Neural cell (in vitro differentiated cells): ENCODE measurements around the gene NOL4L. TPM values are rescaled to one million over a fixed set of nuclear protein-coding genes. Genes with fewer than 3 reads are reported as not detected.

Experiments used
- H2AFZ ChIP-seq: fragments of 200-600, 300-800 bp; sonication (generic), shearing (Covaris generic); 2 replicates; pipeline ENCODE4 v1.6.0; 2014; ENCODE audit warnings: low read depth, mild to moderate bottlenecking, antibody characterized with exemption, low read length, moderate library complexity
- H3F3A ChIP-seq: fragments of 200-600 bp; shearing (Covaris generic); 2 replicates; pipeline ENCODE4 v1.6.1; 2016; ENCODE audit warnings: mild to moderate bottlenecking, moderate library complexity, mixed read lengths, antibody characterized with exemption, low read length; ENCODE audit not compliant: insufficient read depth, poor library complexity, severe bottlenecking
- H3K27ac ChIP-seq: fragments of 200-600, 300-800 bp; sonication (generic), shearing (Covaris generic); 2 replicates; pipeline ENCODE4 v1.5.1; 2014; ENCODE audit warnings: mild to moderate bottlenecking, low read length, moderate library complexity
- H3K27me3 ChIP-seq: fragments of 300-800, 200-600 bp; sonication (generic), shearing (Covaris generic); 2 replicates; pipeline ENCODE4 v1.6.0; 2014; ENCODE audit warnings: mild to moderate bottlenecking, low read depth, low read length, moderate library complexity; ENCODE audit not compliant: insufficient read depth
- H3K36me3 ChIP-seq: fragments of 300-800, 200-600 bp; sonication (generic), shearing (Covaris generic); 2 replicates; pipeline ENCODE4 v1.5.1; 2014; ENCODE audit warnings: mild to moderate bottlenecking, antibody characterized with exemption, low read length, moderate library complexity; ENCODE audit not compliant: insufficient read depth
- H3K4me2 ChIP-seq: fragments of 300-800, 200-600 bp; sonication (generic), shearing (Covaris generic); 2 replicates; pipeline ENCODE4 v1.6.0; 2014; ENCODE audit warnings: mild to moderate bottlenecking, low read length
- H3K4me3 ChIP-seq: fragments of 300-800, 200-600 bp; sonication (generic), shearing (Covaris generic); 2 replicates; pipeline ENCODE4 v1.5.1; 2014; ENCODE audit warnings: mild to moderate bottlenecking, low read length, moderate library complexity
- H3K79me2 ChIP-seq: fragments of 200-600 bp; shearing (Covaris generic); replicated peaks from 2 replicates; pipeline ENCODE4 v1.6.0; 2014; ENCODE audit warnings: mild to moderate bottlenecking, low read length, moderate library complexity; ENCODE audit not compliant: insufficient read depth
- H3K9ac ChIP-seq: fragments of 300-800, 200-600 bp; sonication (generic), shearing (Covaris generic); 2 replicates; pipeline ENCODE4 v1.6.1; 2016; ENCODE audit warnings: mild to moderate bottlenecking, low read length, mixed read lengths
- H3K9me2 ChIP-seq: fragments of 200-600 bp; shearing (Covaris generic); 2 replicates; pipeline ENCODE4 v1.6.1; 2016; ENCODE audit warnings: mild to moderate bottlenecking, low read length, mixed read lengths; ENCODE audit not compliant: insufficient read depth
- H3K9me3 ChIP-seq: fragments of 200-600, 300-800 bp; sonication (generic), shearing (Covaris generic); 2 replicates; pipeline ENCODE4 v1.6.1; 2016; ENCODE audit warnings: mild to moderate bottlenecking, mixed run types, low read length, moderate library complexity, mixed read lengths
- H4K20me1 ChIP-seq: fragments of 200-600 bp; shearing (Covaris generic); 2 replicates; pipeline ENCODE4 v1.6.1; 2016; ENCODE audit warnings: mild to moderate bottlenecking, mixed run types; ENCODE audit not compliant: insufficient read depth
- EP300 ChIP-seq: fragments of 450-650 bp; conservative IDR thresholded peaks from 2 replicates; pipeline ENCODE4 v1.6.1; 2014; ENCODE audit warnings: antibody characterized with exemption, mild to moderate bottlenecking, moderate library complexity; ENCODE audit not compliant: poor library complexity, severe bottlenecking
- EZH2 ChIP-seq: fragments of 200-600, 300-800 bp; shearing (Covaris generic), sonication (generic); IDR thresholded peaks from 2 replicates; pipeline ENCODE4 v1.6.1; 2014; ENCODE audit warnings: antibody characterized with exemption, low read length, borderline replicate concordance, mild to moderate bottlenecking; ENCODE audit not compliant: insufficient read depth, poor library complexity, severe bottlenecking
- MXI1 ChIP-seq: fragments of 450-650 bp; conservative IDR thresholded peaks from 2 replicates; pipeline ENCODE4 v1.6.1; 2014; ENCODE audit warnings: antibody characterized with exemption, mild to moderate bottlenecking; ENCODE audit not compliant: poor library complexity, severe bottlenecking
- POLR2AphosphoS5 ChIP-seq: IDR thresholded peaks from 2 replicates; pipeline ENCODE4 v1.6.1; 2012
- RAD21 ChIP-seq: fragments of 450-650 bp; conservative IDR thresholded peaks from 2 replicates; pipeline ENCODE4 v1.6.1; 2014; ENCODE audit warnings: antibody characterized with exemption, mild to moderate bottlenecking, moderate library complexity
- REST ChIP-seq: IDR thresholded peaks from 2 replicates; pipeline ENCODE4 v1.6.1; 2012; ENCODE audit warnings: borderline replicate concordance
- SMC3 ChIP-seq: fragments of 450-650 bp; conservative IDR thresholded peaks from 2 replicates; pipeline ENCODE4 v1.6.1; 2014; ENCODE audit warnings: antibody characterized with exemption, mild to moderate bottlenecking, moderate library complexity; ENCODE audit not compliant: poor library complexity
- TAF1 ChIP-seq: IDR thresholded peaks from 2 replicates; pipeline ENCODE4 v1.6.1; 2012; ENCODE audit warnings: low read depth
- polyA plus RNA-seq: library from polyadenylated mRNA; depleted of rRNA; stranded (reverse); fragments of >200 nt; gene quantifications from 2 replicates; pipeline ENCODE4 v1.2.3, GENCODE V29; 2014
- TF ChIP-seq, protein P1 (sequence below): fragments of 450-650 bp; IDR thresholded peaks from 2 replicates; pipeline ENCODE4 v1.5.1; 2014; ENCODE audit warnings: antibody characterized with exemption, mild to moderate bottlenecking, moderate library complexity; ENCODE audit not compliant: poor library complexity, severe bottlenecking

NOL4L gene
- polyA plus RNA-seq, 1 donor from 2014 or later: 20.4 TPM

DNA sequence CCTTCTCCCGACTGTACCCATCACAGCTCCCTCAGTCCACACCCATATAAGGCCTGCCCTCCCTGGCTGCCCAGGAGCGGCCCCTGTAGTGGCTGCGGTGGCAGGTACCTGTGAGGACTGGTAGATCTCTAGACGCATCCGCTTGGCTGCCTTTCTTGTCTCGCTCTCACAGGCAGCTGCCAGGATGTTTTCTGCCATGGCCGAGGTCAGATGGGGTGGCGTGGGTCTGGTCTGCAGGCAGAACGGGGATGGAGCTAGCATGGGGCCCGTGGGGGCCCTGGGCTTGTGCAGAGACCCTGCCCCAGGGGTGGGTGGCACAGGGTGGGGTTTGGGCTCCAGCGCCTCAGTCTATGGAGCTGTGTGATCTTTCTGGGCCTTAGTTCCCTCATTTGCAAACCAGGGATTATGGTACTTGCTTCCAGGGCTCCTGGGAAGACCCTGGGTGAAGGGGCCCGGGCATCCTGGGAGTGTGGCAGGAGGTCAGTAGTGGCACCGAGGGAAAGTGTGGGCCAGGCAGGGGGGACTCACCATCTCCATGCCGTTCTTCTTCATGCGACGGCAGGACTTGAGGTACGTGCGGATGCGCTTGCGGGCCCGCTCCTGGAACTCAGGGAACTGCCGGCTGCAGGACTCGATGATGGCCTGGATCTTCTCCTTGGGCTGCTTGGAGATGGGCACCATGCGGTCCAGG lies 132.2 kb downstream of the NOL4L start:
- Histone ChIP-seq H3K36me3 (no peaks in the 10 kb centered on the region), H3F3A (no peaks in the 10 kb centered on the region), H2AFZ (no peak overlapping the region), H3K9ac (no peak overlapping the region), H3K79me2 (peaks cover 17% of the 10 kb centered on the region), H3K27me3 (no peaks in the 10 kb centered on the region), H3K9me2 (no peaks in the 10 kb centered on the region), H4K20me1 (peaks cover 10% of the 10 kb centered on the region), H3K27ac (no peak overlapping the region), H3K4me2 (no peak overlapping the region), H3K4me3 (no peak overlapping the region), H3K9me3 (no peaks in the 10 kb centered on the region)
- TF ChIP-seq RAD21: no peak
- TF ChIP-seq MXI1: no peak
- TF ChIP-seq, protein P1, sequence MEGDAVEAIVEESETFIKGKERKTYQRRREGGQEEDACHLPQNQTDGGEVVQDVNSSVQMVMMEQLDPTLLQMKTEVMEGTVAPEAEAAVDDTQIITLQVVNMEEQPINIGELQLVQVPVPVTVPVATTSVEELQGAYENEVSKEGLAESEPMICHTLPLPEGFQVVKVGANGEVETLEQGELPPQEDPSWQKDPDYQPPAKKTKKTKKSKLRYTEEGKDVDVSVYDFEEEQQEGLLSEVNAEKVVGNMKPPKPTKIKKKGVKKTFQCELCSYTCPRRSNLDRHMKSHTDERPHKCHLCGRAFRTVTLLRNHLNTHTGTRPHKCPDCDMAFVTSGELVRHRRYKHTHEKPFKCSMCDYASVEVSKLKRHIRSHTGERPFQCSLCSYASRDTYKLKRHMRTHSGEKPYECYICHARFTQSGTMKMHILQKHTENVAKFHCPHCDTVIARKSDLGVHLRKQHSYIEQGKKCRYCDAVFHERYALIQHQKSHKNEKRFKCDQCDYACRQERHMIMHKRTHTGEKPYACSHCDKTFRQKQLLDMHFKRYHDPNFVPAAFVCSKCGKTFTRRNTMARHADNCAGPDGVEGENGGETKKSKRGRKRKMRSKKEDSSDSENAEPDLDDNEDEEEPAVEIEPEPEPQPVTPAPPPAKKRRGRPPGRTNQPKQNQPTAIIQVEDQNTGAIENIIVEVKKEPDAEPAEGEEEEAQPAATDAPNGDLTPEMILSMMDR: no peak
- no peak for TF ChIP-seq POLR2AphosphoS5
- no peak for TF ChIP-seq EZH2
- no peak for TF ChIP-seq EP300
- TF ChIP-seq SMC3: no peak
- TF ChIP-seq TAF1: no peak
- TF ChIP-seq REST: no peak

DNA sequence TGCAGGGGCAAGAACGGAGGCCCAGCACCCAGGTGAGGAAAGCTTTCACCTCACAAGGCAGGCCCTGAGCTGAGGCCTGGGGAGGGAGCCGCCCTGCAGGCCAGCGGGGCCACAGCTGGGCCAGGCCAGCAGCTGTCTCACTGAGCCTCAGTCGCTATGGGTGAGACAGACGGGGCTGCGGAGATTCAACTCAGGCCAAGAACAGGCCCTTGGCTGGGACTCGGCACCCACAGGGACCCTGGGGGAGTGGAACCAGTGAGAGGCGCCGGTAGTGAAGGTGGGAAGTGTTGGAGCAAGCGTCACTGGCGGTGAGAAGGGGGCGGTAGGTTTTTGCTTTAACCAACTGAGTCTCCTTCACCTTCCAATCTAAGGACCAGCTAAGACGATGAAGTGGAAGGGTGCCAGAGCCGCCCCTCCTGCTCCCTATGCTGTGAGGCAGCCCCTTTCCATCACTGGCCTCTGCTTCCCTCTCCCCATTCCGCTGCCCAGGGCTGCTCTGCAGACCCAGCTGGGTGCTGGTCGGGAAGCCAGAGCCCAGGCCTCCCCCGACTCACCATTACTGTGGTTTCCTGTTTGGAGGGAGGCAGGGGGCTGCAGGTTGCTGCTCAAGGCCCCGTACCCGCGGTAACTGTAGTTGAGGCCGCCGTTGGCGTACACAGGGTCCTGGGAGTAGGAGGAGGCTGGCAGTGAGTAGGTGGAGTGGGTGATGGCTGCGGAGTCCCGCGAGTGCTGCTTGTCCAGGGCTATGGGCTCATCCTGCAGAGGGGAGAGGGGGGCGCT lies 133.3 kb downstream of the NOL4L start:
- H3K9ac ChIP-seq: no peak overlapping the region
- peaks cover 17% of the 10 kb centered on the region for H3K79me2 ChIP-seq
- no peaks in the 10 kb centered on the region for H3F3A ChIP-seq
- H3K27ac ChIP-seq: no peak overlapping the region
- H3K4me2 ChIP-seq: no peak overlapping the region
- no peaks in the 10 kb centered on the region for H3K9me2 ChIP-seq
- TF ChIP-seq EZH2 (no peak), TAF1 (no peak), RAD21 (no peak), POLR2AphosphoS5 (no peak), REST (no peak), SMC3 (no peak), EP300 (no peak), MXI1 (no peak)
- TF ChIP-seq, protein P1: no peak
- H4K20me1 ChIP-seq: peaks cover 6% of the 10 kb centered on the region
- no peak overlapping the region for H3K4me3 ChIP-seq
- H3K9me3 ChIP-seq: no peaks in the 10 kb centered on the region
- H3K27me3 ChIP-seq: no peaks in the 10 kb centered on the region
- H2AFZ ChIP-seq: no peak overlapping the region
- H3K36me3 ChIP-seq: no peaks in the 10 kb centered on the region
